Measurements from ENCODE around the gene CCDC30.

Gene CCDC30

GRCh38 chr1:42462828-42463763, at the start of gene CCDC30:
CCDC30 (plus strand) TSS chr1:42463286; CDS start chr1:42480552, 17,266 bp downstream.
- peak; percentile 98 for DNase-seq

DNA sequence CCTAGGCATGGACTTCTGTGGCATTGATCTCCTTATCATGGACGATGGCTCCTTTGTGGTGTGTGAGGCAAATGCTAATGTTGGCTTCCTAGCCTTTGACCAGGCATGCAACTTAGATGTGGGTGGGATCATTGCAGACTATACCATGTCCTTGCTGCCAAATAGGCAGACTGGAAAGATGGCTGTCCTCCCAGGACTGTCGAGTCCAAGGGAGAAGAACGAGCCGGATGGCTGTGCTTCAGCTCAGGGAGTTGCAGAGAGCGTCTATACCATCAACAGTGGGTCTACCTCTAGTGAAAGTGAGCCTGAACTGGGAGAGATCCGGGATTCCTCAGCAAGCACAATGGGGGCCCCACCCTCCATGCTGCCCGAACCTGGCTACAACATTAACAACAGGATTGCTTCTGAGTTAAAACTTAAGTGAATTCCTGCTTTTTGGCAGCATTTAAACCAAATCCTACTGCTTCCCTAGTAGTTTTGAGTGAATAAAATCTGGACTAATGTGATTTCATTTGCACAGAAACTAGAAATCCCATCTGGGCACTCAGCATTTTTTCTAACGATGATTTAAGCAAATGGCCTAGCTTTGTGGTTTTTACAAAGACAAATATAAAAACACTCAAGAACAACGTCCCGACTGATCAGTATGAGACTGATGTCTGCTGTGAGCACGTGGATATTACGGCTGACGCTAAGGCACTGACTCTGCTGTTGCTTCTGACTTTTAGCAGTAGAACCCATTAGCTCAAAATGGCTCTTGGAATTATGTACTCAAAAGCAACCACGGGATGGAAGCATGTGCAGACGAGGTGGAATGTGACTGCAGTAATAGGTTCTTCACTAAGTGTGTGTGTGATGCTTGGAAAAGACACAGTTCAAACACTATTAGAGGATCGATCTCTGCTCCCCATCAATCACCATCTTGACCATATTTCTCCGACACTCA, 48.3 kb upstream of the CCDC30 start:
- DNase-seq = no peak

- no peak for DNase-seq
These were observed 45.9 kb upstream of the CCDC30 start for GRCh38 chr1:42417166-42417565.

DNA sequence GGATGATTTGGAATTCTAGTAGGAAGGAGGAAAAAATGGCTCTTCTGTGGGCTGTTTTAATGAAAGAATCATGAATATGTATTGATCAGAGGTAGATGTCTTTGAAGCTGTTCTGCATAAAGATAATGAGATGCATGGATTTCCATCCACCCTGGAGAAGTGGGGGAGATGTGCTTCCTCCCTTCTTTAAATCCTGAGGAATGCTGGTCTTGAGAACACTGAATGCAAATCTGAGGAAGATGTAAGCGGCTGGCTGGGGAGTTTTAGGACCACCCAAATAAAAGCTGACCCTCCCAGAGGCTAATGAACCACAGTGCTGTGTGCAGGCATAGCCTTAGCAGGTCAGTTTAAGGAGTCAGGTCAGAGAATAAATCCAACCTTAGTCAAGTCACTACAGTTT, 44.6 kb upstream of the CCDC30 start:
- no peak for DNase-seq

GRCh38 chr1:42419126-42419821, 43.8 kb upstream of the CCDC30 start:
- DNase-seq = peak; percentile 51

DNA sequence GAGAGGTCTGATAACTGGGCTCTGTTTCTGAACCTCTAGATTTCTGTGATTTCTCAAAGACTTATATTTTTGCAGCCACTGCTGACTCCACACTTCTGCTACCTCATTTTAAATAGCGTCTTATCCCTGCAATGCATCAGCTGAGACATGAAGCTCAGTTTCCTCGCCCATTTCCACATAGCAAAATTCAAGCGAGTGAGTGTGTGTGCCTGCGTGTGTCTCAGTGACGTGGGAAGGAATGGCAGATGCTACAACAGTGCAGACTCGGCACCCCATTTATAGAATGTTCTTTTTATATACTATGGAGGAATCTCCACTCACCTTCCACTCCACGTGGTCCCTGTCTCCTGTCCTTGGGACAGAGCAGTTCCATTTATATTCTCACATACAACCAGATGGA, 43.0 kb upstream of the CCDC30 start:
- no peak for DNase-seq

- DNase-seq = peak; percentile 99
These were observed 42.0 kb upstream of the CCDC30 start for GRCh38 chr1:42420911-42421585.

DNA sequence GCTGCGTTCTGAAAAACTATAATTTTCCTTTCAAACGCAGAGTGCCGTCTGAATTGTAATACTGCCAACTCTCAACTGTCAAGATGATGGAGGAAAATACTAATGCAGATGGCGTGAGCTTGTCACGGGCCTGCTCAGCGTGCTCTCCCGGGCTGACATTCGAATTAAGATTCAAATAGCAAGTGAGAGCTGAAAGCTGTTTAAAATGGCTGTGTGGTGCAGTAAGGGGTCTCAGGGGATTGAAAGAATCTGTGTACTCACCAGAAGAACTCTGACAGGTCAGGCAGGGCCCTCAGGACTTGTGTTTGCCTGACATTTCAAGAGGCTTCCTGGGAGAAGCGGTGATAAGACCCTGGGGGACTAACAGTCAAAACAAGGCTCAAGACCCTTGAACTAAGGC, 40.3 kb upstream of the CCDC30 start:
- DNase-seq = peak; percentile 74

DNA sequence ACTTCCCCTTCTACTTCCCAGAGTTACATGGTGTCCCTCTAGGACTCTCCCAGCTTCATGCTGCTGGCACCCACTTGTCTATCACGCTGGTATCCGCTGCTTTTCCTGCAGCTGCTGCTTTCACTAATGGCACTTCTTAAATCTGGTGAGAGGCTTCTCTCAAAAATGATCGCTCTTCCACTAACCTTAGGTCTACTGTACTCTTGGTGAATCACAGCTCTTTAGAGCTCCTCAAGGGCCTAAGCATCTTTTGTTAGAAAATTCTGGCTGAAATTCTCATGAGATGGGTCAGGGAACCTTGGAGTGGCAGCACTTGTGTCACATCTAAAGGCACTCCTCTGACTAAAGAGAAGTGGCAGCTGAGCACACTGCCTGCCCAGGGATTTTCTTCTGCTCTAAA, 39.4 kb upstream of the CCDC30 start:
- DNase-seq = no peak

DNA sequence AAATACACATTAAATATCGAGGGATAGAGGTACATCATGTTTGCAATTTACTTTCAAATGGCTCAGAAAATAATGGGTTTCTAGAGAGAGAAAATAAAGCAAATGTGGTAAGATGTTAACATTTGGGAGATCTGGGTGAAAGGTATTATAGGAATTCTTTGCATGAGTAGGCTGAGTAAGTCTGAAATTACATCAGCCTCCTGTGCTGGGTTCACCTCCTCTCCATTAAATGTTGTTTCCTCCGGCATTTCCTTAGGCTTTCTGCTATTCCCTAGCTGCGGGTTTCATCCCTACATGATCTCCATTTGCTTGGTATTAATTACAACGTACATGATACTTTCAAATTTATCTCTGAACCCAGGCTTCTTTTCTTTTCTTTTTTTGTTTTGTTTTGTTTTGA, 38.9 kb upstream of the CCDC30 start:
- DNase-seq = peak; percentile 68

GRCh38 chr1:42427240-42427639, 35.8 kb upstream of the CCDC30 start:
- DNase-seq = no peak

DNA sequence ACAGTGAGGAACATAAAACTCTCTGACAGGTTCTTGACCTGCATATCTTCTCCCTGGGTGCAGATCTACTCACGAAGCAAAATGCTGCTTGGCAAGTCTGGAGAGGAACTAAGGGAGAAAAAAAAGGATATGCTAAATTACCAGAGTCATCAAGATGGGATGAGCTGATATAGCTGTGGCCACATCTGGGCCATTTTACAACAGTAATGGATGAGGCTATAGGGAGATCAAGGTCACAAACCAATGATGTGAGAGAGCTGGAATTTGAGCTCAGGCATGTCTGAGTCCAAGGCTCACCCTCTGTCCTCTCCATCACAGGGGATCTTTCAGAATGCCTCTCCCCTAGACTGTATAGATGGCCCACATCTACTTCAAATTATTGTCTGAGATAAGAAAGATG, 33.5 kb upstream of the CCDC30 start:
- peak; percentile 53 for DNase-seq

DNA sequence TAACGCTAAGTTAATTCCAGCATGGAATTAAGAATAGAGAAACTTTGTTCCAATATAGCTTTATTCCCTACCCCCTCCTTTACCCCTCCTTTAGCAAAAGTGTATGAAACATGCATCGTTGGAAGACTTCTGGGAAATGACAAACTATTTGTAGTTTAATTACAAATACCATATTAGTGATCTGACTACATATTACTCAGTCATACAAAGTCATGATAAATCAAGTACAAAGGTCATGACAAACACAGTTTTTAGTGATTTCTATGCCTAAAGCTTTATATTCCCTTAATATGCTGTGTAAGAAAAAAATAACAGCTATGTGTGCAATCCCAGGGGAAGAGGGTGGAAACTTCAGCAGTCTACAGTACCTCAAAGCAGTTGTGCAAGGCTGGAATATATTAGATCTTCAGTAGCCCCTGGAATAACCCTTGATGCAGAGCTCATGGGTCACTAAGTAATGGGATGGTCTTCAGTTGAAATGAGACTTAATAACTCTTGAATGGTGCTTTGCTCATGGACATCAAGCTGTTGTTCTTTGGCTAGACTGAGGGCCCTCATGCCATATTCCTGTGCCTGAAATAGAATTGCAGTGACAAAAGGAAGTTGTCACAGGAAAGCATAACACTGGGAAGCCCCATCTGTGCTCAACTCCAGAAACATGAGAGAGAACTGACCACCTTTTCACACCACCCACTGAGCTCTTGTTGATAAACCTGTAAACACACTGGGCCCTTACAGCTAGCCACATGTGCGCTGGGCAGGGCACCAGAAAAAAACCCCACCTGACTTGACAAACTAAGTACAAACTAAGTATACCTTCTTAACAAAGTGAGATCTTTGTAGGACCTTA, 32.6 kb upstream of the CCDC30 start:
- DNase-seq = peak; percentile 32

DNA sequence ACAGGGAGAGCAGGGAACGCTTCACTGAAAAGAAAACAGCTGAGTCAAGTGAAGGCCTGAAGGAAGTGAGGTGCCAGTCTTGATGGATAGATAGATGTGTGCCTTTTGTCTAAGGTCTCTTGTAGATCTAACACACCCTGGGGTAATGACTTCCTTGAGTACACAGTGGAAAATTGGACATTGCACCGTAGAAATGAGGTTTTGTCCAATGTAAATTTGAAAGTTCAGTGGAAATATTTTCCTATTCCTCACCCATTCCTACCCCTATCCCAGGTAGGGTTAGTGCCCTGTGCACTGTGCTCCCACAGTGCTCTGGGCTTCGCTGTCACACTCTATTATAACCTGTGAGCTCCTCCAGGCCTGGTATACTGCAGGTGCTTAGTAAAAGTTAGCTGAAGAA, 31.6 kb upstream of the CCDC30 start:
- no peak for DNase-seq

GRCh38 chr1:42432714-42433113, 30.4 kb upstream of the CCDC30 start:
- DNase-seq = no peak

- peak; percentile 43 for DNase-seq
These were observed 29.7 kb upstream of the CCDC30 start for GRCh38 chr1:42433369-42433768.

DNA sequence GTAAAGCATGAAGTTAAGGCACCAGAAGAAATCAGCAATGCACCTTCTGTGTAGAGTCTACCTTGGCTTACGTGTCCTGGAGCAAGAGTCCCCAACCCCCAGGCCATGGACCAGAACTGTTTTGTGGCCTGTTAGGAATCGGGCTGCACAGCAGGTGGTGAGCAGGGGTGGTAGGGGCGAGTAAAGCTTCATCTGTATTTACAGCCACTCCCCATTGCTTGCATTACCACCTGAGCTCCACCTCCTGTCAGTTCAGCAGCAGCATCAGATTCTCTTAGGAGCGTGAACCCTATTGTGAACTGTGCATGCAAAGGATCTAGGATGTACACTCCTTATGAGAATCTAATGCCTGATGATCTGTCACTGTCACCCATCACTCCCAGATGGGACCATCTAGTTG, 28.7 kb upstream of the CCDC30 start:
- no peak for DNase-seq

- DNase-seq = peak; percentile 81
These were observed 23.1 kb upstream of the CCDC30 start for GRCh38 chr1:42439940-42440339.

GRCh38 chr1:42442662-42443061, 20.4 kb upstream of the CCDC30 start:
- DNase-seq = no peak

DNA sequence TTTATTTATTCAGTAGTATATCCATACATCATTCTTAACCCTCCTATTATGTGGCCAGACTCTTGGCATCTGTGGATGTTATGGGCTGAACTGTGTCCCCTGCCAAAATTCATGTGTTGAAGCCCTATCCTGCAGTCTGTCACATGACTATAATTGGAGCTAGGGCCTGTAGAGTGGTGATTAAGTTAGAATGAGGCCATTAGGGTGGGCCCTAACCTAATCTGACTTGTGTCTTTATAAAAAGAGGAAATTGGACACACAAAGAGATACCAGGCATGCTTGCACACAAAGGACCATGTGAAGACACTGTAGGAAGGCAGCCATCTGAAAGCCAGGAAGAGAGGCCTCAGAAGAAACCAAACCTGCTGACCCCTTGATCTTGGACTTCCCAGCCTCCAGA, 13.8 kb upstream of the CCDC30 start:
- DNase-seq = no peak

GRCh38 chr1:42450061-42450460, 13.0 kb upstream of the CCDC30 start:
- DNase-seq = no peak
